HUDEP-2 (cell line): ENCODE measurements around the gene CRTC1.
"Not testable (repeated sequence)": the region's sequence is repeated elsewhere in the genome, so short reads cannot be mapped to it uniquely, and the experiment has no call there.

ENCODE experiments used
- DNase-seq, 76 experiments: peaks; one replicate each; lab custom pipeline; 2025; ENCODE audit not compliant: unreplicated experiment in 76 of 76; lab: John Stamatoyannopoulos, UW

CRTC1 gene

GRCh38 chr19:18667531-18668251, 15.8 kb upstream of the CRTC1 start:
- no peak for DNase-seq

- no peak for DNase-seq
Measured at GRCh38 chr19:18668252-18668631, 15.2 kb upstream of the CRTC1 start.

GRCh38 chr19:18668744-18669523, 14.5 kb upstream of the CRTC1 start:
- no peak for DNase-seq

GRCh38 chr19:18669524-18669817, 14.0 kb upstream of the CRTC1 start:
- no peak for DNase-seq

GRCh38 chr19:18669883-18670282, 13.6 kb upstream of the CRTC1 start:
- DNase-seq: no peak

GRCh38 chr19:18670312-18670711, 13.2 kb upstream of the CRTC1 start:
- no peak for DNase-seq

- DNase-seq: no peak
Measured at GRCh38 chr19:18671303-18672043, 12.0 kb upstream of the CRTC1 start.

- DNase-seq: no peak
Measured at GRCh38 chr19:18672044-18672451, 11.4 kb upstream of the CRTC1 start.

GRCh38 chr19:18672606-18673337, 10.7 kb upstream of the CRTC1 start:
- DNase-seq: no peak

- DNase-seq: no peak
Measured at GRCh38 chr19:18674616-18675015, 8.9 kb upstream of the CRTC1 start.

- peak in 21 of 76 experiments; percentile 11 to 55 (median 18) for DNase-seq
Measured at GRCh38 chr19:18675779-18676178, 7.7 kb upstream of the CRTC1 start.

- DNase-seq: no peak
Measured at GRCh38 chr19:18676692-18677091, 6.8 kb upstream of the CRTC1 start.

- no peak for DNase-seq
Measured at GRCh38 chr19:18677156-18677555, 6.3 kb upstream of the CRTC1 start.

GRCh38 chr19:18680148-18680547, 3.3 kb upstream of the CRTC1 start:
- not testable (repeated sequence) for DNase-seq

- no peak for DNase-seq
Measured at GRCh38 chr19:18682807-18683108, 722 bp upstream of the CRTC1 start.

GRCh38 chr19:18683958-18684641, 620 bp downstream of the CRTC1 start:
- DNase-seq: peak in 1 of 76 experiments; percentile 42

- no peak for DNase-seq
Measured at GRCh38 chr19:18684642-18684993, 1.1 kb downstream of the CRTC1 start.

- no peak for DNase-seq
Measured at GRCh38 chr19:18685597-18686190, 2.2 kb downstream of the CRTC1 start.

GRCh38 chr19:18687740-18688465, 4.4 kb downstream of the CRTC1 start:
- DNase-seq: no peak

GRCh38 chr19:18696023-18696422, 12.5 kb downstream of the CRTC1 start:
- no peak for DNase-seq
